GM23338 (cell line): Measurements from ENCODE around the gene TNFAIP8L1. TPM values are rescaled to one million over a fixed set of nuclear protein-coding genes. Genes with fewer than 3 reads are reported as not detected.

Experiments used
- ATAC-seq: fragments of 200-7000 bp; cut with Tn5 transposase; 3 replicates; pipeline ENCODE4 v1.9.1; 2020
- DNase-seq: peaks from one replicate; pipeline ENCODE4 v3.0.0-alpha.2; 2015; ENCODE audit warnings: low spot score
- H2AFZ ChIP-seq: fragments of 200-600 bp; sonication (generic); 2 replicates; pipeline ENCODE4 v1.8.0; 2016; ENCODE audit warnings: antibody characterized with exemption, mild to moderate bottlenecking, moderate library complexity
- H3F3A ChIP-seq: fragments of 200-600 bp; sonication (generic); replicated peaks from 2 replicates; pipeline ENCODE4 v1.8.0; 2017; ENCODE audit warnings: antibody characterized with exemption, mixed run types, low read depth
- H3K27ac ChIP-seq: fragments of 200-600 bp; sonication (generic); 2 replicates; pipeline ENCODE4 v1.6.1; 2016; ENCODE audit warnings: low read depth
- H3K27me3 ChIP-seq: fragments of 200-600 bp; sonication (generic); 2 replicates; pipeline ENCODE4 v1.8.0; 2016; ENCODE audit warnings: mild to moderate bottlenecking, mixed run types, moderate library complexity; ENCODE audit not compliant: insufficient read depth
- H3K36me3 ChIP-seq: fragments of 200-600 bp; sonication (generic); 2 replicates; pipeline ENCODE4 v1.8.0; 2016; ENCODE audit warnings: mild to moderate bottlenecking; ENCODE audit not compliant: insufficient read depth
- H3K4me1 ChIP-seq: fragments of 200-600 bp; sonication (generic); 2 replicates; pipeline ENCODE4 v1.8.0; 2016; ENCODE audit warnings: mild to moderate bottlenecking, moderate library complexity; ENCODE audit not compliant: insufficient read depth
- H3K4me2 ChIP-seq: fragments of 200-600 bp; sonication (generic); 2 replicates; pipeline ENCODE4 v1.7.1; 2017; ENCODE audit warnings: mixed run types
- H3K4me3 ChIP-seq: fragments of 200-600 bp; sonication (generic); 2 replicates; pipeline ENCODE4 v1.6.1; 2016; ENCODE audit warnings: mixed run types
- H3K79me2 ChIP-seq: fragments of 200-600 bp; sonication (generic); replicated peaks from 2 replicates; pipeline ENCODE4 v1.8.0; 2017; ENCODE audit warnings: mild to moderate bottlenecking; ENCODE audit not compliant: insufficient read depth
- H3K9me2 ChIP-seq: fragments of 200-600 bp; sonication (generic); 2 replicates; pipeline ENCODE4 v1.8.0; 2017; ENCODE audit not compliant: insufficient read depth
- H4K20me1 ChIP-seq: fragments of 200-600 bp; sonication (generic); replicated peaks from 2 replicates; pipeline ENCODE4 v1.8.0; 2017; ENCODE audit warnings: mild to moderate bottlenecking; ENCODE audit not compliant: insufficient read depth
- H3K27ac Mint-ChIP-seq: 2 replicates; pipeline ENCODE4 v1.8.0; 2020; ENCODE audit warnings: inconsistent platforms, mild to moderate bottlenecking, moderate library complexity, mixed read lengths
- H3K27me3 Mint-ChIP-seq: 3 replicates; pipeline ENCODE4 v1.8.0; 2022; ENCODE audit warnings: low read depth, mild to moderate bottlenecking, moderate library complexity, mixed read lengths, inconsistent platforms; ENCODE audit not compliant: insufficient read depth, poor library complexity
- H3K36me3 Mint-ChIP-seq: 3 replicates; pipeline ENCODE4 v1.8.0; 2021; ENCODE audit warnings: low read depth, mild to moderate bottlenecking, inconsistent platforms, moderate library complexity, mixed read lengths
- H3K4me1 Mint-ChIP-seq: 3 replicates; pipeline ENCODE4 v1.8.0; 2020; ENCODE audit warnings: mild to moderate bottlenecking, inconsistent platforms, mixed read lengths
- H3K4me3 Mint-ChIP-seq: 3 replicates; pipeline ENCODE4 v1.8.0; 2021; ENCODE audit warnings: moderate library complexity, mild to moderate bottlenecking, inconsistent platforms, mixed read lengths
- H3K9me3 Mint-ChIP-seq: 3 replicates; pipeline ENCODE4 v1.8.0; 2020; ENCODE audit warnings: moderate library complexity, mild to moderate bottlenecking, inconsistent platforms, mixed read lengths
- CREB1 ChIP-seq: fragments of 250-450 bp; sonication (Bioruptor Pico); IDR thresholded peaks from 2 replicates; pipeline ENCODE4 v1.5.0; 2020; ENCODE audit warnings: low read depth, mild to moderate bottlenecking, moderate library complexity
- EZH2 ChIP-seq: fragments of 200-600 bp; sonication (generic); IDR thresholded peaks from one replicate; pipeline ENCODE4 v1.8.0; 2017; ENCODE audit warnings: antibody characterized with exemption, mild to moderate bottlenecking, low read depth; ENCODE audit not compliant: unreplicated experiment
- EZH2phosphoT487 ChIP-seq: fragments of 200-600 bp; sonication (generic); IDR thresholded peaks from one replicate; pipeline ENCODE4 v1.8.1; 2018; ENCODE audit warnings: antibody characterized with exemption; ENCODE audit not compliant: unreplicated experiment
- JUNB ChIP-seq: IDR thresholded peaks from one replicate; pipeline ENCODE4 v1.6.1; 2016; ENCODE audit warnings: antibody characterized with exemption; ENCODE audit not compliant: unreplicated experiment
- ZNF114 ChIP-seq: fragments of 250-450 bp; sonication (Bioruptor Pico); IDR thresholded peaks from 2 replicates; pipeline ENCODE4 v1.5.0; 2020; ENCODE audit warnings: mild to moderate bottlenecking, moderate library complexity
- ZNF331 ChIP-seq: fragments of 250-450 bp; sonication (Bioruptor Pico); IDR thresholded peaks from 2 replicates; pipeline ENCODE4 v1.5.0; 2020; ENCODE audit warnings: low read depth, mild to moderate bottlenecking, moderate library complexity
- polyA plus RNA-seq: library from polyadenylated mRNA; unstranded; fragments of >200 nt; fragmentation: Nextera tagmentation; extraction: Ambion mirVana; gene quantifications from 2 replicates; pipeline ENCODE4 v1.2.1, GENCODE V29; 2016
- total RNA-seq: library from RNA; depleted of rRNA; stranded (reverse); fragments of >200 nt; shearing (Covaris generic); gene quantifications from 2 replicates; pipeline ENCODE4 v1.2.3, GENCODE V29; 2014
- TF ChIP-seq, protein P1 (sequence below): IDR thresholded peaks from one replicate; pipeline ENCODE4 v1.6.1; 2018; ENCODE audit warnings: antibody characterized with exemption; ENCODE audit not compliant: unreplicated experiment
- TF ChIP-seq, protein P2 (sequence below), 2 experiments: fragments of 200-600 bp in 1 of 2; sonication (generic) in 1 of 2; conservative IDR thresholded peaks; 2 replicates each; pipeline versions ENCODE4 v1.5.1 to v1.6.1; 2016 to 2017; ENCODE audit warnings: antibody characterized with exemption in 2 of 2, low read depth in 2 of 2, mild to moderate bottlenecking in 2 of 2, moderate library complexity in 1 of 2
- TF ChIP-seq, protein P3 (sequence below): IDR thresholded peaks from 2 replicates; pipeline ENCODE4 v1.6.1; 2016; ENCODE audit warnings: antibody characterized with exemption
- TF ChIP-seq, protein P4 (sequence below): fragments of 250-450 bp; sonication (Bioruptor Pico); IDR thresholded peaks from 2 replicates; pipeline ENCODE4 v1.5.0; 2020; ENCODE audit warnings: mild to moderate bottlenecking, moderate library complexity

TNFAIP8L1 gene
- total and polyA plus RNA-seq, 2 experiments from 2014 or later = 2.7 to 4.1 TPM

DNA sequence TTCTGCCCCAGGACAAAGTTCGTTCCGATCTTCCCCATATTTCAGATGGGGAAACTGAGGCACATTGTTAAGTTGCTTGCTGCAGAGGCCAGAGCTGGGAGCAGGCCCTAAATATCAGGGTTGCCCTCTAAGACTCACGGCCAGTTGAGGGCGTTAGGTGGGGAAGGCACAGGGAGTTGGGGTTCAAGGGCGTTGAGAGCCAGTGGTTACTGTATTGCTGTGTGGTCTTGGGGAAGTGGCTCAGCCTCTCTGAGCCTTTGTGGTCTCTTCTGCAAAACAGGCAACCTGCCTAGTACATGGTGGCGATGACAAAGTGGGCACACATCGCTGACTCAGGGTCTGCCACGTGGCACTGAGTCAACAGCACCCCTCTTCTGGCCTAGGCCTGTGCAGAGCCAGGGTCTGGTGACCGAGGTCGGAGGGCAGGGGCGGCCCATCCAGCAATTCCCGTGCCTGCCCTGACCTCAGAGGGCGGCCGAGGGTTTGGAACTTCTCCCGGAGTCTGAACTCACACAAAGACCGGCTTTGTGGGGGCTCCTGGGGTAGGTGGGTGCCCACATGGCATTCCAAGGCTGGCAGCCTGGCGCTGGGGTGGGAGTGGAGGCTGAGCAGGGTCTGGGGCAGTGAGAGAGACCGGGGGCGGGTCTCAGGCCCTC lies 10.2 kb downstream of the TNFAIP8L1 start (continued):
- TF ChIP-seq, protein P1, sequence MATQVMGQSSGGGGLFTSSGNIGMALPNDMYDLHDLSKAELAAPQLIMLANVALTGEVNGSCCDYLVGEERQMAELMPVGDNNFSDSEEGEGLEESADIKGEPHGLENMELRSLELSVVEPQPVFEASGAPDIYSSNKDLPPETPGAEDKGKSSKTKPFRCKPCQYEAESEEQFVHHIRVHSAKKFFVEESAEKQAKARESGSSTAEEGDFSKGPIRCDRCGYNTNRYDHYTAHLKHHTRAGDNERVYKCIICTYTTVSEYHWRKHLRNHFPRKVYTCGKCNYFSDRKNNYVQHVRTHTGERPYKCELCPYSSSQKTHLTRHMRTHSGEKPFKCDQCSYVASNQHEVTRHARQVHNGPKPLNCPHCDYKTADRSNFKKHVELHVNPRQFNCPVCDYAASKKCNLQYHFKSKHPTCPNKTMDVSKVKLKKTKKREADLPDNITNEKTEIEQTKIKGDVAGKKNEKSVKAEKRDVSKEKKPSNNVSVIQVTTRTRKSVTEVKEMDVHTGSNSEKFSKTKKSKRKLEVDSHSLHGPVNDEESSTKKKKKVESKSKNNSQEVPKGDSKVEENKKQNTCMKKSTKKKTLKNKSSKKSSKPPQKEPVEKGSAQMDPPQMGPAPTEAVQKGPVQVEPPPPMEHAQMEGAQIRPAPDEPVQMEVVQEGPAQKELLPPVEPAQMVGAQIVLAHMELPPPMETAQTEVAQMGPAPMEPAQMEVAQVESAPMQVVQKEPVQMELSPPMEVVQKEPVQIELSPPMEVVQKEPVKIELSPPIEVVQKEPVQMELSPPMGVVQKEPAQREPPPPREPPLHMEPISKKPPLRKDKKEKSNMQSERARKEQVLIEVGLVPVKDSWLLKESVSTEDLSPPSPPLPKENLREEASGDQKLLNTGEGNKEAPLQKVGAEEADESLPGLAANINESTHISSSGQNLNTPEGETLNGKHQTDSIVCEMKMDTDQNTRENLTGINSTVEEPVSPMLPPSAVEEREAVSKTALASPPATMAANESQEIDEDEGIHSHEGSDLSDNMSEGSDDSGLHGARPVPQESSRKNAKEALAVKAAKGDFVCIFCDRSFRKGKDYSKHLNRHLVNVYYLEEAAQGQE = no peak
- no peak for TF ChIP-seq EZH2
- TF ChIP-seq, protein P2, sequence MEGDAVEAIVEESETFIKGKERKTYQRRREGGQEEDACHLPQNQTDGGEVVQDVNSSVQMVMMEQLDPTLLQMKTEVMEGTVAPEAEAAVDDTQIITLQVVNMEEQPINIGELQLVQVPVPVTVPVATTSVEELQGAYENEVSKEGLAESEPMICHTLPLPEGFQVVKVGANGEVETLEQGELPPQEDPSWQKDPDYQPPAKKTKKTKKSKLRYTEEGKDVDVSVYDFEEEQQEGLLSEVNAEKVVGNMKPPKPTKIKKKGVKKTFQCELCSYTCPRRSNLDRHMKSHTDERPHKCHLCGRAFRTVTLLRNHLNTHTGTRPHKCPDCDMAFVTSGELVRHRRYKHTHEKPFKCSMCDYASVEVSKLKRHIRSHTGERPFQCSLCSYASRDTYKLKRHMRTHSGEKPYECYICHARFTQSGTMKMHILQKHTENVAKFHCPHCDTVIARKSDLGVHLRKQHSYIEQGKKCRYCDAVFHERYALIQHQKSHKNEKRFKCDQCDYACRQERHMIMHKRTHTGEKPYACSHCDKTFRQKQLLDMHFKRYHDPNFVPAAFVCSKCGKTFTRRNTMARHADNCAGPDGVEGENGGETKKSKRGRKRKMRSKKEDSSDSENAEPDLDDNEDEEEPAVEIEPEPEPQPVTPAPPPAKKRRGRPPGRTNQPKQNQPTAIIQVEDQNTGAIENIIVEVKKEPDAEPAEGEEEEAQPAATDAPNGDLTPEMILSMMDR (conservative IDR thresholded peaks at IDR 0.05; ENCODE audit: low read depth in 2 of 2) = no peak
- TF ChIP-seq, protein P3, sequence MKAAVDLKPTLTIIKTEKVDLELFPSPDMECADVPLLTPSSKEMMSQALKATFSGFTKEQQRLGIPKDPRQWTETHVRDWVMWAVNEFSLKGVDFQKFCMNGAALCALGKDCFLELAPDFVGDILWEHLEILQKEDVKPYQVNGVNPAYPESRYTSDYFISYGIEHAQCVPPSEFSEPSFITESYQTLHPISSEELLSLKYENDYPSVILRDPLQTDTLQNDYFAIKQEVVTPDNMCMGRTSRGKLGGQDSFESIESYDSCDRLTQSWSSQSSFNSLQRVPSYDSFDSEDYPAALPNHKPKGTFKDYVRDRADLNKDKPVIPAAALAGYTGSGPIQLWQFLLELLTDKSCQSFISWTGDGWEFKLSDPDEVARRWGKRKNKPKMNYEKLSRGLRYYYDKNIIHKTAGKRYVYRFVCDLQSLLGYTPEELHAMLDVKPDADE = no peak
- TF ChIP-seq CREB1 = no peak
- no peak for TF ChIP-seq JUNB
- TF ChIP-seq EZH2phosphoT487 = no peak

DNA sequence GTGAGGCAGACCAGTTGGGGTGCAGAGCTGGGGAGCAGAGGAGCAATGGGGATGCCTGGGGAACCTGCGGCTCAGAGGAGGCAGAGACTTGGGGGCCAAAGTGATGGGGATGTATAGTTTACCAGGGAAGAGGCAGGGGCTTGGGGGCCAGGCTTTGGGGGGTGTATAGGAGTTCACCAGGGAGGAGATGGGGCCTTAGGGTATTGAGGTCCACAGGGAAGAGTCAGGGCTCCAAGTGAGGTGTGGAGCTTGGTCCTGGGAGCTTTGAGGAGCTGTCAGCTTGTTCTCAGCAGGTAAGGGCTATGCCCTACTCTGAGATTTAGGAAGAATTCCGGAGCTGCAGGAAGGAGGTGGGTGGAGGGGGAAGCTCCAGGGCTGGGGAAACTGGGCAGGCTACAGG lies 10.8 kb downstream of the TNFAIP8L1 start:
- no peaks in the 10 kb centered on the region for H3K4me1 ChIP-seq
- no peak overlapping the region for H2AFZ ChIP-seq
- Mint-ChIP-seq H3K27ac (no peak overlapping the region), H3K4me1 (peaks cover 9% of the 10 kb centered on the region), H3K4me3 (no peak overlapping the region), H3K36me3 (peaks cover 7% of the 10 kb centered on the region), H3K9me3 (no peaks in the 10 kb centered on the region; the same call in 2 of the 3 replicates), H3K27me3 (peaks cover 10% of the 10 kb centered on the region)
- H3K36me3 ChIP-seq = no peaks in the 10 kb centered on the region
- no peak overlapping the region for H3K4me3 ChIP-seq
- no peaks in the 10 kb centered on the region for H3K27me3 ChIP-seq
- no peak overlapping the region for H3K27ac ChIP-seq
- H4K20me1 ChIP-seq = no peaks in the 10 kb centered on the region
- DNase-seq (no peak), ATAC-seq (no peak)
- H3K9me2 ChIP-seq = no peaks in the 10 kb centered on the region
- no peaks in the 10 kb centered on the region for H3K79me2 ChIP-seq
- no peak overlapping the region for H3K4me2 ChIP-seq
- 0 out of 2 replicates have a peak, but pooled peaks cover 7% of the 10 kb centered on the region for H3F3A ChIP-seq
- TF ChIP-seq, protein P3 = no peak
- TF ChIP-seq ZNF331 (CRISPR knock-in tag) (no peak), EZH2 (no peak), ZNF114 (no peak), EZH2phosphoT487 (no peak)
- TF ChIP-seq, protein P4, sequence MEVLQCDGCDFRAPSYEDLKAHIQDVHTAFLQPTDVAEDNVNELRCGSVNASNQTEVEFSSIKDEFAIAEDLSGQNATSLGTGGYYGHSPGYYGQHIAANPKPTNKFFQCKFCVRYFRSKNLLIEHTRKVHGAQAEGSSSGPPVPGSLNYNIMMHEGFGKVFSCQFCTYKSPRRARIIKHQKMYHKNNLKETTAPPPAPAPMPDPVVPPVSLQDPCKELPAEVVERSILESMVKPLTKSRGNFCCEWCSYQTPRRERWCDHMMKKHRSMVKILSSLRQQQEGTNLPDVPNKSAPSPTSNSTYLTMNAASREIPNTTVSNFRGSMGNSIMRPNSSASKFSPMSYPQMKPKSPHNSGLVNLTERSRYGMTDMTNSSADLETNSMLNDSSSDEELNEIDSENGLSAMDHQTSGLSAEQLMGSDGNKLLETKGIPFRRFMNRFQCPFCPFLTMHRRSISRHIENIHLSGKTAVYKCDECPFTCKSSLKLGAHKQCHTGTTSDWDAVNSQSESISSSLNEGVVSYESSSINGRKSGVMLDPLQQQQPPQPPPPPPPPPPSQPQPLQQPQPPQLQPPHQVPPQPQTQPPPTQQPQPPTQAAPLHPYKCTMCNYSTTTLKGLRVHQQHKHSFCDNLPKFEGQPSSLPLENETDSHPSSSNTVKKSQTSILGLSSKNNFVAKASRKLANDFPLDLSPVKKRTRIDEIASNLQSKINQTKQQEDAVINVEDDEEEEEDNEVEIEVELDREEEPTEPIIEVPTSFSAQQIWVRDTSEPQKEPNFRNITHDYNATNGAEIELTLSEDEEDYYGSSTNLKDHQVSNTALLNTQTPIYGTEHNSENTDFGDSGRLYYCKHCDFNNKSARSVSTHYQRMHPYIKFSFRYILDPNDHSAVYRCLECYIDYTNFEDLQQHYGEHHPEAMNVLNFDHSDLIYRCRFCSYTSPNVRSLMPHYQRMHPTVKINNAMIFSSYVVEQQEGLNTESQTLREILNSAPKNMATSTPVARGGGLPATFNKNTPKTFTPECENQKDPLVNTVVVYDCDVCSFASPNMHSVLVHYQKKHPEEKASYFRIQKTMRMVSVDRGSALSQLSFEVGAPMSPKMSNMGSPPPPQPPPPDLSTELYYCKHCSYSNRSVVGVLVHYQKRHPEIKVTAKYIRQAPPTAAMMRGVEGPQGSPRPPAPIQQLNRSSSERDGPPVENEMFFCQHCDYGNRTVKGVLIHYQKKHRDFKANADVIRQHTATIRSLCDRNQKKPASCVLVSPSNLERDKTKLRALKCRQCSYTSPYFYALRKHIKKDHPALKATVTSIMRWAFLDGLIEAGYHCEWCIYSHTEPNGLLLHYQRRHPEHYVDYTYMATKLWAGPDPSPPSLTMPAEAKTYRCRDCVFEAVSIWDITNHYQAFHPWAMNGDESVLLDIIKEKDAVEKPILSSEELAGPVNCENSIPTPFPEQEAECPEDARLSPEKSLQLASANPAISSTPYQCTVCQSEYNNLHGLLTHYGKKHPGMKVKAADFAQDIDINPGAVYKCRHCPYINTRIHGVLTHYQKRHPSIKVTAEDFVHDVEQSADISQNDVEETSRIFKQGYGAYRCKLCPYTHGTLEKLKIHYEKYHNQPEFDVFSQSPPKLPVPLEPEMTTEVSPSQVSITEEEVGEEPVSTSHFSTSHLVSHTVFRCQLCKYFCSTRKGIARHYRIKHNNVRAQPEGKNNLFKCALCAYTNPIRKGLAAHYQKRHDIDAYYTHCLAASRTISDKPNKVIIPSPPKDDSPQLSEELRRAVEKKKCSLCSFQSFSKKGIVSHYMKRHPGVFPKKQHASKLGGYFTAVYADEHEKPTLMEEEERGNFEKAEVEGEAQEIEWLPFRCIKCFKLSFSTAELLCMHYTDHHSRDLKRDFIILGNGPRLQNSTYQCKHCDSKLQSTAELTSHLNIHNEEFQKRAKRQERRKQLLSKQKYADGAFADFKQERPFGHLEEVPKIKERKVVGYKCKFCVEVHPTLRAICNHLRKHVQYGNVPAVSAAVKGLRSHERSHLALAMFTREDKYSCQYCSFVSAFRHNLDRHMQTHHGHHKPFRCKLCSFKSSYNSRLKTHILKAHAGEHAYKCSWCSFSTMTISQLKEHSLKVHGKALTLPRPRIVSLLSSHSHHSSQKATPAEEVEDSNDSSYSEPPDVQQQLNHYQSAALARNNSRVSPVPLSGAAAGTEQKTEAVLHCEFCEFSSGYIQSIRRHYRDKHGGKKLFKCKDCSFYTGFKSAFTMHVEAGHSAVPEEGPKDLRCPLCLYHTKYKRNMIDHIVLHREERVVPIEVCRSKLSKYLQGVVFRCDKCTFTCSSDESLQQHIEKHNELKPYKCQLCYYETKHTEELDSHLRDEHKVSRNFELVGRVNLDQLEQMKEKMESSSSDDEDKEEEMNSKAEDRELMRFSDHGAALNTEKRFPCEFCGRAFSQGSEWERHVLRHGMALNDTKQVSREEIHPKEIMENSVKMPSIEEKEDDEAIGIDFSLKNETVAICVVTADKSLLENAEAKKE = no peak
